Right renal pelvis (tissue), 4 donors: Measurements from ENCODE around the gene CDK5RAP2. TPM values are rescaled to one million over a fixed set of nuclear protein-coding genes. Genes with fewer than 3 reads are reported as not detected.

Experiments used
- DNase-seq, 4 donors: peaks; one replicate each; pipeline ENCODE4 v3.0.0-alpha.2; 2013; ENCODE audit warnings: low read depth in 4 of 4, low spot score in 3 of 4, missing footprints in 1 of 4
- polyA plus RNA-seq, 4 donors: library from polyadenylated mRNA; unstranded; fragments of 120-200 nt; gene quantifications; one replicate each; pipeline ENCODE4 v1.2.1, GENCODE V29; 2013; ENCODE audit not compliant: insufficient read length in 4 of 4

Gene CDK5RAP2
- polyA plus RNA-seq, 4 donors = 50.2 to 58.7 (median 54.3) TPM

GRCh38 chr9:120442308-120442995, 137.5 kb downstream of the CDK5RAP2 start:
- DNase-seq = no peak

- no peak for DNase-seq
Observed at GRCh38 chr9:120441426-120442307, 138.3 kb downstream of the CDK5RAP2 start.

GRCh38 chr9:120440791-120441190, 139.2 kb downstream of the CDK5RAP2 start:
- no peak for DNase-seq

- no peak for DNase-seq
Observed at GRCh38 chr9:120439926-120440325, 140.0 kb downstream of the CDK5RAP2 start.

- DNase-seq = no peak
Observed at GRCh38 chr9:120438836-120439546, 141.0 kb downstream of the CDK5RAP2 start.

- DNase-seq = no peak
Observed at GRCh38 chr9:120438111-120438510, 141.9 kb downstream of the CDK5RAP2 start.

GRCh38 chr9:120436983-120437475, 142.9 kb downstream of the CDK5RAP2 start:
- DNase-seq = no peak

- DNase-seq = no peak
Observed at GRCh38 chr9:120436446-120436845, 143.5 kb downstream of the CDK5RAP2 start.

- DNase-seq = no peak
Observed at GRCh38 chr9:120435091-120435490, 144.9 kb downstream of the CDK5RAP2 start.

GRCh38 chr9:120434532-120434931, 145.4 kb downstream of the CDK5RAP2 start:
- no peak for DNase-seq

GRCh38 chr9:120433701-120434100, 146.3 kb downstream of the CDK5RAP2 start:
- no peak for DNase-seq

- DNase-seq = no peak
Observed at GRCh38 chr9:120432600-120432999, 147.4 kb downstream of the CDK5RAP2 start.

GRCh38 chr9:120431268-120431667, 148.7 kb downstream of the CDK5RAP2 start:
- no peak for DNase-seq

GRCh38 chr9:120424248-120424647, 155.7 kb downstream of the CDK5RAP2 start:
- DNase-seq = no peak

GRCh38 chr9:120423812-120424211, 156.2 kb downstream of the CDK5RAP2 start:
- DNase-seq = no peak

- no peak for DNase-seq
Observed at GRCh38 chr9:120421977-120422376, 158.0 kb downstream of the CDK5RAP2 start.

GRCh38 chr9:120418315-120418714, 161.7 kb downstream of the CDK5RAP2 start:
- DNase-seq = no peak

- DNase-seq = no peak
Observed at GRCh38 chr9:120416781-120417427, 163.1 kb downstream of the CDK5RAP2 start.

GRCh38 chr9:120413121-120414048, 166.6 kb downstream of the CDK5RAP2 start:
- DNase-seq = no peak
